HT1080 (cell line): ENCODE data around the gene IL18R1. TPM values are rescaled to one million over a fixed set of nuclear protein-coding genes. Genes with fewer than 3 reads are reported as not detected.

Source experiments
- DNase-seq: peaks from one replicate; pipeline ENCODE4 v3.0.0-alpha.2; 2015; ENCODE audit warnings: low read depth
- small RNA-seq: library from RNA; depleted of rRNA; stranded (forward); fragments of <200 nt; gene quantifications from one replicate; pipeline ENCODE3, GENCODE V24; 2014
- total RNA-seq: library from RNA; depleted of rRNA; stranded (reverse); fragments of >200 nt; shearing (Covaris generic); gene quantifications from 2 replicates; pipeline ENCODE4 v1.2.3, GENCODE V29; 2014; rRNA removed

IL18R1 gene
- total RNA-seq, 1 experiment from 2014 or later: 0.51 TPM

- no peak for DNase-seq
Observed at GRCh38 chr2:102432386-102432785, 76.8 kb downstream of the IL18R1 start.

GRCh38 chr2:102433973-102434654 is 78.5 kb downstream of the IL18R1 start:
- DNase-seq: no peak

- DNase-seq: no peak
Observed at GRCh38 chr2:102434655-102435381, 79.2 kb downstream of the IL18R1 start.

- DNase-seq: no peak
Observed at GRCh38 chr2:102435741-102436140, 80.1 kb downstream of the IL18R1 start.

DNA sequence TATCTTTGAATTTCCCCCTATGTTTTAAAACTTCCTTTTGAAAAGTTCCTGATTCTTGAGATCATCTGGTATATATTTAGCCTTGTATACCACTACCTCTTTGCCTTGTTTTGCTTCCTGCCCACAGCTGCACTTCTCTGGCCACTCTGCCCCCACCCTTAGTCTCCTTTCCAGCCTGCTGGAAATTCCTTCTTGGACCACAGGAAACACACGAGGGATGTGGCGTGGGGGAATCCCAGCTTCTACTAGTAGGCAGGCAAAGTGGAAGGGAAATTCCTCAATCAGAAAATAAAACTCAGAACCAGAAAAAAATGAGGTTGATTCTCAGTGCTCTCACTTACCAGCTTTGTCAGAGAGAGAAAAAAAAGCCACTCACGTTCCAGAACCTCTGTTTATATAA is 80.7 kb downstream of the IL18R1 start:
- DNase-seq: peak; percentile 27

GRCh38 chr2:102437122-102437521 is 81.5 kb downstream of the IL18R1 start:
- DNase-seq: no peak

GRCh38 chr2:102438111-102438510 is 82.5 kb downstream of the IL18R1 start:
- no peak for DNase-seq

- no peak for DNase-seq
Observed at GRCh38 chr2:102438578-102438977, 83.0 kb downstream of the IL18R1 start.

- DNase-seq: peak; percentile 54
Observed at GRCh38 chr2:102439065-102439695, 83.6 kb downstream of the IL18R1 start.

DNA sequence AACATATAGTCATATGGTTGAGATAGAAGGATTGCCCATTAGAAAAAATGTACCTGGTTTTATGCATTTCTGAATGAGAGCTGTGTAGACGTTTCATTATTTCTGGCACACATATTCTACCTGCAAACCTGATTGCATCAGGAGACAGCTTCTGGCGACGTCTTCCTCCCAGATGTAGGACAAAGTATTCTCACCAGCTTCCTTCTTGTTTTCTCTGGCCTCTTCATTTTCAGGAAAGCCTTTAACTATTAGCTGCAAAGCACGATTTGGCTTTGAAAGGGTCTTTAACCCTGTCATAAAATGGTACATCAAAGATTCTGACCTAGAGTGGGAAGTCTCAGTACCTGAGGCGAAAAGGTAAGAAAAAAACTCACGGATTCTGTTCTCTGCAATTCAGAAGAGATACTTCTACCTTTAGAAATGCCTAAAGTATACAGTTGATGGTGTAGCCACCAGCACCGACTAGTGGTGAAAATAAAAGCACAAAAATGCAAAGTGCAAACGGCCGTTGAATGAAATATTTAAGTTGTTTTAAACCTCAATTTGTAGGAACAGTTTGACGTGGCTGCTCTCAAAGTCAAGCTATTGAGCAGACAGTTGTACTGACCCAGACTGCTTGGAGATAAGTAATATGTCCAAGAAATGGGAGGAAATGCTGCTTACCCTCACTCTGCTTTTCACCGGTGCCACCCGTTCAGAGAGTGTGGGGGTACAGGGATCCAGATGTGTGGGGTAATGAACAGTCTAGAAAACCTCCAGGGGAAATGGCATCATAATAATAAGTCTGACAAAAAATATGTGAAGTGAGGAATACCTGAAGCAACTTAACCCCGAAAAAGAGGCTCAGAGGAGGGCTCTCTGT is 87.6 kb downstream of the IL18R1 start:
- DNase-seq: peak; percentile 5

DNA sequence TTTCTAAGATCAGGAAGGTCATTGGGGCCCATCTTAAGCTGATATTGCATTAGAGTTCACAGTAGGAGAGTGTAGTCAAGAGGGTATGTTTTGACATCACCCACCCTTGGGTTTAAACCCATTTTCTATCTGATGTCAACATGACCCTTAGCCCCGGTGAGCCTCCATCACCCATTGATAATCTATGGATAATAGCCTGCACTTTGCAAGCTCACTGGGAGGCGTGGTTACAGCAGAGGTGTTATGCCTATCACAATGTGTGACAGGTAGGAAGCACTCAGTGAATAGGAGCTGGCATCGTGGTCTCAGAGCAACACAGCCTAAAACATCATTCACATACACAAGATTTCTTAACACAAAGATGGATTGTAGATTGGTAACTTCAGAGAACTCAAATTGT is 88.6 kb downstream of the IL18R1 start:
- no peak for DNase-seq

DNA sequence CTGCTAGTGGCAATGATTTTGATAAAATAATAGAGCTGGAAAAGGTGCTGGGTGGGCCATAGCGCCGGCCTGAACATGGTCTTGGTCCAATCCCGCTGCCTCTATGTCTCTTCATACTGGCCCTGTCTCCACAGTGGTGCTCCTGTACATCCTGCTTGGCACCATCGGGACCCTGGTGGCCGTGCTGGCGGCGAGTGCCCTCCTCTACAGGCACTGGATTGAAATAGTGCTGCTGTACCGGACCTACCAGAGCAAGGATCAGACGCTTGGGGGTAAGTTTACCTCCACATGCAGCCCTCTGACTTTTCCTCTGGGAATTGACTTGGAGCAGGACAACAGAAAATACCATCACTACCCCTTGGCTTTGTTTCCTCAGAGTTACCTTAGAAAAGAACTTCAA is 91.3 kb downstream of the IL18R1 start:
- no peak for DNase-seq

Small RNA genes within 50 kb of the gene (small RNA-seq; reads per million reads assigned to genes)
- gene MIR4772: not detected

Other genes with a start within 250 kb of the IL18R1 start
- 0.40 and 0.43 TPM in 2 replicates for gene IL1R1, start 213.1 kb upstream of the IL18R1 start, total RNA-seq
- gene IL1RL2, start 168.8 kb upstream of the IL18R1 start, total RNA-seq: not detected in 2 replicates
- not detected in 2 replicates for gene IL1RL1, start 44.2 kb upstream of the IL18R1 start, total RNA-seq
- gene IL18RAP, start 67.4 kb downstream of the IL18R1 start, total RNA-seq: not detected in 2 replicates
- not detected in 2 replicates for gene SLC9A4, start 117.4 kb downstream of the IL18R1 start, total RNA-seq